GM18520 (cell line): Measurements from ENCODE around the gene C4orf46.

Experiments used
- ATAC-seq: cut with Tn5 transposase; IDR thresholded peaks from one replicate; pipeline ENCODE4 v1.9.1; 2021; ENCODE audit not compliant: unreplicated experiment

C4orf46 gene

GRCh38 chr4:158656439-158656838 is 15.2 kb downstream of the C4orf46 start:
- no peak for ATAC-seq

GRCh38 chr4:158652920-158653319 is 18.8 kb downstream of the C4orf46 start:
- no peak for ATAC-seq

- ATAC-seq = no peak
Measured at GRCh38 chr4:158649111-158649680, 22.5 kb downstream of the C4orf46 start.

GRCh38 chr4:158644760-158645159 is 26.9 kb downstream of the C4orf46 start:
- no peak for ATAC-seq

- ATAC-seq = no peak
Measured at GRCh38 chr4:158644356-158644755, 27.3 kb downstream of the C4orf46 start.

- ATAC-seq = no peak
Measured at GRCh38 chr4:158636619-158637018, 35.1 kb downstream of the C4orf46 start.

GRCh38 chr4:158630893-158631292 is 40.8 kb downstream of the C4orf46 start:
- no peak for ATAC-seq

- ATAC-seq = no peak
Measured at GRCh38 chr4:158625544-158625943, 46.1 kb downstream of the C4orf46 start.

GRCh38 chr4:158624889-158625478 is 46.7 kb downstream of the C4orf46 start:
- peak; percentile 82 for ATAC-seq

GRCh38 chr4:158622251-158622650 is 49.4 kb downstream of the C4orf46 start:
- no peak for ATAC-seq

GRCh38 chr4:158621729-158622128 is 50.0 kb downstream of the C4orf46 start:
- peak; percentile 48 for ATAC-seq

- no peak for ATAC-seq
Measured at GRCh38 chr4:158617956-158618355, 53.7 kb downstream of the C4orf46 start.
